HepG2 (cell line): ENCODE measurements around the gene SAPCD2. TPM values are rescaled to one million over a fixed set of nuclear protein-coding genes. Genes with fewer than 3 reads are reported as not detected.

Experiments used
- KLF16 ChIP-seq, 2 experiments: sonication (generic) in 1 of 2; formaldehyde crosslinking in 1 of 2; IDR thresholded peaks; 2 replicates each; pipeline versions ENCODE4 v1.6.1 to v1.8.0; 2016 to 2023; ENCODE audit warnings: missing genetic modification reagents in 2 of 2, missing compliant biosample characterization in 1 of 2
- NRL ChIP-seq: sonication (generic); formaldehyde crosslinking; IDR thresholded peaks from 2 replicates; pipeline ENCODE4 v1.5.0; 2020; ENCODE audit warnings: missing genetic modification reagents, mild to moderate bottlenecking, moderate library complexity, borderline replicate concordance
- POLR2AphosphoS2 ChIP-seq: IDR thresholded peaks from 2 replicates; pipeline ENCODE4 v1.6.1; 2011; ENCODE audit warnings: low read depth, low read length, improper control_type of control experiment
- SRSF4 ChIP-seq: fragments of 200-400 bp; formaldehyde crosslinking; IDR thresholded peaks from one replicate; pipeline ENCODE4 v1.6.1; 2018; ENCODE audit warnings: mild to moderate bottlenecking, low read depth, low read length, moderate library complexity; ENCODE audit not compliant: poor library complexity, severe bottlenecking
- SRY ChIP-seq: sonication (generic); formaldehyde crosslinking; IDR thresholded peaks from 2 replicates; pipeline ENCODE4 v1.8.0; 2022; ENCODE audit warnings: mild to moderate bottlenecking, missing genetic modification reagents
- ZC3H4 ChIP-seq: sonication (generic); formaldehyde crosslinking; IDR thresholded peaks from 2 replicates; pipeline ENCODE4 v1.4.0; 2020; ENCODE audit warnings: missing genetic modification reagents, borderline replicate concordance
- ZNF235 ChIP-seq: sonication (generic); formaldehyde crosslinking; IDR thresholded peaks from 2 replicates; pipeline ENCODE4 v1.8.1; 2023; ENCODE audit warnings: mild to moderate bottlenecking, missing genetic modification reagents, borderline replicate concordance
- ZNF260 ChIP-seq: sonication (generic); formaldehyde crosslinking; IDR thresholded peaks from 2 replicates; pipeline ENCODE4 v1.4.0; 2020; ENCODE audit warnings: missing genetic modification reagents, low read depth, mild to moderate bottlenecking, borderline replicate concordance
- ZNF292 ChIP-seq: sonication (generic); formaldehyde crosslinking; IDR thresholded peaks from 2 replicates; pipeline ENCODE4 v1.8.1; 2022; ENCODE audit warnings: mild to moderate bottlenecking, low read depth, missing genetic modification reagents, borderline replicate concordance
- ZNF556 ChIP-seq: sonication (generic); formaldehyde crosslinking; IDR thresholded peaks from 2 replicates; pipeline ENCODE4 v1.4.0; 2020; ENCODE audit warnings: mild to moderate bottlenecking, missing genetic modification reagents, borderline replicate concordance
- ZNF674 ChIP-seq: sonication (generic); formaldehyde crosslinking; IDR thresholded peaks from 2 replicates; pipeline ENCODE4 v1.5.0; 2020; ENCODE audit warnings: low read depth, mild to moderate bottlenecking, missing genetic modification reagents
- ZNF766 ChIP-seq: sonication (generic); formaldehyde crosslinking; IDR thresholded peaks from 2 replicates; pipeline ENCODE4 v1.5.0; 2020; ENCODE audit warnings: missing genetic modification reagents, borderline replicate concordance
- polyA plus RNA-seq, 8 experiments: library from polyadenylated mRNA; depleted of rRNA in 3 of 8; stranded (reverse) in 7 of 8; unstranded in 1 of 8; fragments of >200 nt; fragmentation: Illumina TruSeq in 4 of 8; extraction: Trizol in 4 of 8; gene quantifications; 2 replicates each; pipeline versions ENCODE4 v1.2.1 to v1.2.3, GENCODE V29; 2011 to 2016; ENCODE audit warnings: low read depth in 4 of 8, missing spikeins in 1 of 8, mixed read lengths in 1 of 8; ENCODE audit not compliant: insufficient read depth in 1 of 8
- total RNA-seq, 5 experiments: library from RNA; depleted of rRNA; stranded (reverse); fragments of >200 nt; fragmentation: Illumina TruSeq; extraction: Trizol; gene quantifications; 2 replicates each; pipeline ENCODE4 v1.2.3, GENCODE V29; 2016; ENCODE audit warnings: low read depth in 1 of 5
- TF ChIP-seq, protein P1 (sequence below): sonication (generic); formaldehyde crosslinking; conservative IDR thresholded peaks from 2 replicates; pipeline ENCODE4 v1.8.0; 2022; ENCODE audit warnings: mild to moderate bottlenecking, moderate library complexity, missing genetic modification reagents
- TF ChIP-seq, protein P2 (sequence below): IDR thresholded peaks from 2 replicates; pipeline ENCODE4 v1.6.1; 2016; ENCODE audit warnings: missing genetic modification reagents, missing compliant biosample characterization
- TF ChIP-seq, protein P3 (sequence below), 2 experiments: sonication (generic) in 1 of 2; formaldehyde crosslinking in 1 of 2; IDR thresholded peaks; 2 replicates each; pipeline versions ENCODE4 v1.6.1 to v1.9.0; 2014 to 2022; ENCODE audit warnings: antibody characterized with exemption in 1 of 2, borderline replicate concordance in 1 of 2, inconsistent platforms in 1 of 2, low read depth in 1 of 2, missing genetic modification reagents in 1 of 2
- TF ChIP-seq, protein P4 (sequence below): IDR thresholded peaks from 2 replicates; pipeline ENCODE4 v1.6.1; 2016; ENCODE audit warnings: low read depth, borderline replicate concordance

SAPCD2 gene
- total and polyA plus RNA-seq, 2 of the 13 experiments (the other 11 are each of a cell fraction or from before 2014, with no cell fraction given) = 21.9 to 42.8 TPM

DNA sequence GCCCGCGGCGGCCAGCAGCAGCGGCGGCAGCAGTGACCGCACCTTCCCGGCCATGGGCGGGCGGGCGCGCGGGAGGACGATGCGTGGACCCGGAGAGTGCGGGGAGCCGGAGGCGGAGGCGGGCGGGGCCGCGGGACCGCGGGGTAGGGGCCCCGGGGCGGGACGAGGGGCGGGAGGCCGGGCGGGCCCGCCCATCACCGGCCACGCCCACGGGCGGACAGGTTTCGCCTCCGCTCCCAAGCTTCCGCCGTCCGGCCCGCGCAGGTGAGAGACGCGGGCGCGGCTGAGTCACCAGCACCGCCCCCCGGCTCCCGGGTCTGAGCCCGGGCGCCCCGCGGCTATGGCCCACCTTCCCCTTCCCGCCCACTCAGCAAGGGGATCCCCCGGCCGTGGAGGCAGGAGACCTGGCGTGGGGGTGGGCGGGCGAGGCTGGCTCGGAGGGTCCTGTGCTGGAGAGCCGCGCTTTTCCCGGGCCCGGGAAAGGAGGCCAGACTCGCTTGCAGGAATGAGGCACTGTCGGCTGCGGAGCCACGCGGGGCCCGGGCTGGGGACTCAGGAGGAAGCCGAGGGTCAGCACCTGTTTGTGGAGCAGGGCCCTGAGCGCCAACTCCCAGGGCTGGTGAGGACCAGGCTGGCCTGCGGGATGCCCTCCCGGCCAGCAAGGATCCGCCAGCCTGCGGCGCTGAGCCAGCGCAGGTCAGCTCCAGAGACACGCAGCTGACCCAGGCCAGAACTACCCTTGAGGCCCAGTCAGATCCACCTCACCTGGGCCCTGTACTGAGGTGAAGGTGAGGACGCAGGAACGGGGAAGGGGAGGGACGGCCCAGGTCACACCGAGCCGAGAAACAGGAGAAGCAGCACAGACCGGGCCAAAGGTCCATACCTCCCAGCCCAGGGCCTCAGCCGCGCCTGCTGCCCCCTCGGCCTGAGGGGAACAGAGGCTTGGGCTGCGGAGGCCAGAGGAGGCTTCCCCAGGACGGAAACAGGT lies 16.1 kb downstream of the SAPCD2 start, which contains the start of gene ENTPD2 (continued):
- TF ChIP-seq ZNF260 (CRISPR knock-in tag) = no peak
- peak; percentile 40; the same call in 1 of the 2 replicates for TF ChIP-seq ZC3H4 (CRISPR knock-in tag)
- no peak for TF ChIP-seq POLR2AphosphoS2
- TF ChIP-seq ZNF292 (CRISPR knock-in tag) = no peak
- TF ChIP-seq, protein P1, sequence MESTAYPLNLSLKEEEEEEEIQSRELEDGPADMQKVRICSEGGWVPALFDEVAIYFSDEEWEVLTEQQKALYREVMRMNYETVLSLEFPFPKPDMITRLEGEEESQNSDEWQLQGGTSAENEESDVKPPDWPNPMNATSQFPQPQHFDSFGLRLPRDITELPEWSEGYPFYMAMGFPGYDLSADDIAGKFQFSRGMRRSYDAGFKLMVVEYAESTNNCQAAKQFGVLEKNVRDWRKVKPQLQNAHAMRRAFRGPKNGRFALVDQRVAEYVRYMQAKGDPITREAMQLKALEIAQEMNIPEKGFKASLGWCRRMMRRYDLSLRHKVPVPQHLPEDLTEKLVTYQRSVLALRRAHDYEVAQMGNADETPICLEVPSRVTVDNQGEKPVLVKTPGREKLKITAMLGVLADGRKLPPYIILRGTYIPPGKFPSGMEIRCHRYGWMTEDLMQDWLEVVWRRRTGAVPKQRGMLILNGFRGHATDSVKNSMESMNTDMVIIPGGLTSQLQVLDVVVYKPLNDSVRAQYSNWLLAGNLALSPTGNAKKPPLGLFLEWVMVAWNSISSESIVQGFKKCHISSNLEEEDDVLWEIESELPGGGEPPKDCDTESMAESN (CRISPR knock-in tag) = peak; percentile 46; the same call in 1 of the 2 replicates
- TF ChIP-seq ZNF556 (CRISPR knock-in tag) = no peak
- TF ChIP-seq ZNF674 (CRISPR knock-in tag) = 0 out of 2 replicates have a peak, but pooled peaks have one; percentile 30
- TF ChIP-seq NRL (CRISPR knock-in tag) = peak; percentile 53; the same call in 1 of the 2 replicates
- TF ChIP-seq, protein P2, sequence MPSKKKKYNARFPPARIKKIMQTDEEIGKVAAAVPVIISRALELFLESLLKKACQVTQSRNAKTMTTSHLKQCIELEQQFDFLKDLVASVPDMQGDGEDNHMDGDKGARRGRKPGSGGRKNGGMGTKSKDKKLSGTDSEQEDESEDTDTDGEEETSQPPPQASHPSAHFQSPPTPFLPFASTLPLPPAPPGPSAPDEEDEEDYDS = peak; percentile 70; the same call in 1 of the 2 replicates
- peak; percentile 71; the same call in 1 of the 2 replicates for TF ChIP-seq ZNF766 (CRISPR knock-in tag)
- no peak for TF ChIP-seq SRSF4
- peak; percentile 42; the same call in 1 of the 2 replicates for TF ChIP-seq SRY (CRISPR knock-in tag)
- TF ChIP-seq, protein P3, sequence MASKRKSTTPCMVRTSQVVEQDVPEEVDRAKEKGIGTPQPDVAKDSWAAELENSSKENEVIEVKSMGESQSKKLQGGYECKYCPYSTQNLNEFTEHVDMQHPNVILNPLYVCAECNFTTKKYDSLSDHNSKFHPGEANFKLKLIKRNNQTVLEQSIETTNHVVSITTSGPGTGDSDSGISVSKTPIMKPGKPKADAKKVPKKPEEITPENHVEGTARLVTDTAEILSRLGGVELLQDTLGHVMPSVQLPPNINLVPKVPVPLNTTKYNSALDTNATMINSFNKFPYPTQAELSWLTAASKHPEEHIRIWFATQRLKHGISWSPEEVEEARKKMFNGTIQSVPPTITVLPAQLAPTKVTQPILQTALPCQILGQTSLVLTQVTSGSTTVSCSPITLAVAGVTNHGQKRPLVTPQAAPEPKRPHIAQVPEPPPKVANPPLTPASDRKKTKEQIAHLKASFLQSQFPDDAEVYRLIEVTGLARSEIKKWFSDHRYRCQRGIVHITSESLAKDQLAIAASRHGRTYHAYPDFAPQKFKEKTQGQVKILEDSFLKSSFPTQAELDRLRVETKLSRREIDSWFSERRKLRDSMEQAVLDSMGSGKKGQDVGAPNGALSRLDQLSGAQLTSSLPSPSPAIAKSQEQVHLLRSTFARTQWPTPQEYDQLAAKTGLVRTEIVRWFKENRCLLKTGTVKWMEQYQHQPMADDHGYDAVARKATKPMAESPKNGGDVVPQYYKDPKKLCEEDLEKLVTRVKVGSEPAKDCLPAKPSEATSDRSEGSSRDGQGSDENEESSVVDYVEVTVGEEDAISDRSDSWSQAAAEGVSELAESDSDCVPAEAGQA (IDR thresholded peaks at IDR 0.05; ENCODE audit: low read depth) = no peak
- TF ChIP-seq, protein P3 (CRISPR knock-in tag; IDR thresholded peaks at IDR 0.05; ENCODE audit: borderline replicate concordance) = 0 out of 2 replicates have a peak, but pooled peaks have one; percentile 72
- TF ChIP-seq, protein P4, sequence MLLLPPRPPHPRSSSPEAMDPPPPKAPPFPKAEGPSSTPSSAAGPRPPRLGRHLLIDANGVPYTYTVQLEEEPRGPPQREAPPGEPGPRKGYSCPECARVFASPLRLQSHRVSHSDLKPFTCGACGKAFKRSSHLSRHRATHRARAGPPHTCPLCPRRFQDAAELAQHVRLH (CRISPR knock-in tag) = 0 out of 2 replicates have a peak, but pooled peaks have one; percentile 17
- TF ChIP-seq ZNF235 (CRISPR knock-in tag) = no peak; the same call in 1 of the 2 replicates
- peak in 1 of 2 experiments; percentile 62; a peak in 1 of 4 replicates for TF ChIP-seq KLF16 (CRISPR knock-in tag; IDR thresholded peaks at IDR 0.05)
